ENCODE measurements around the gene ZFPL1. TPM values are rescaled to one million over a fixed set of nuclear protein-coding genes. Genes with fewer than 3 reads are reported as not detected.

Gene ZFPL1
- total RNA-seq, 1 donor = 28.9 TPM

DNA sequence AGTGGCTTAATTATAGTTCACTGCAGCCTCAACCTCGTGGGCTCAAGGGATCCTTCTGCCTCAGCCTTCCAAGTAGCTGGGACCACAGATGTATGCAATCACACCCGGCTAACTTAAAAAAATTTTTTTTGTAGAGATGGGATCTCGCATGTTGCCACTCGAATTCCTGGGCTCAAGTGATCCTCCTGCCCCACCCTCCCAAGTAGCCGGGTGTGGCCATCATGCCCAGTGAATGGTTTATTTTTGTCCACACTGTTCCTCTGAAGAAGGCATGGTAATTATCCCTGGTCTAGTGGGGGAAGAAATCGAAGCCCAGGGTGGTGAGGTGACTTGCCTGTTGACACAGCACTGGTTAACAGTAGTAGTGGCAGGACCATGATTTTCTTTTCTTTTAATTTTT, 41.1 kb upstream of the ZFPL1 start:
- DNase-seq (ENCODE audit: low read depth) = no peak
- H3K4me3 ChIP-seq (ENCODE audit: low read depth, low read length) = no peak overlapping the region
- no peak for TF ChIP-seq CTCF (IDR thresholded peaks at IDR 0.05; ENCODE audit: insufficient read depth, low read depth, low read length)

DNA sequence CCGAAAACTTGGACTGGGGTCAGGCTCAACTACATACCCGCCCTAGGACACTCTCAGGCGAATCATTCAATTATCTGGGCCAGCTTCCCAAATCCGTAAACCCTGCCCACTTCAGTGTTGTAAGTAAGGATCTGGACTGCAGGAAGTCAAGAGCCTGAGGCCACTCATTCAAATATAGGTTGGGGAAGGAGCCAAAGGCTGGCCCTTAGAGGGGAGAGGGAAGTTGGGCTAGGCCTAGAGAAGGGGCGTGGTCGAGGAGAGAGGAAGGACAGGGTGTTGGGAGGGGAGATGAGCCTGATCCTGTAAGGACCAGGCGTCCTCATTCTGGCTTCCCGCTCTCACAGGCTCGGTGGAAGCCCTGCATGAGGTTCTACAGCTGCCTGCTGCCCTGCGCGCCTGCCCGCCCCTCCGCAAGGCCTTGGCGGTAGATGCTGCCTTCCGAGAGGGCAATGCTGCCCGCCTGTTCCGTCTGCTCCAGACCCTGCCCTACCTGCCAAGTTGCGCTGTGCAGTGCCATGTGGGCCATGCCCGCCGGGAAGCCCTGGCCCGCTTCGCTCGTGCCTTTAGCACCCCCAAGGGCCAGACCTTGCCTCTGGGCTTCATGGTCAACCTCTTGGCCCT, 40.0 kb upstream of the ZFPL1 start:
- H3K4me3 ChIP-seq (ENCODE audit: low read depth, low read length) = no peak overlapping the region
- DNase-seq (ENCODE audit: low read depth) = no peak
- no peak for TF ChIP-seq CTCF (IDR thresholded peaks at IDR 0.05; ENCODE audit: insufficient read depth, low read depth, low read length)

GRCh38 chr11:65045061-65045460, 39.0 kb upstream of the ZFPL1 start:
- no peak overlapping the region for H3K4me3 ChIP-seq (ENCODE audit: low read depth, low read length)
- no peak for TF ChIP-seq CTCF (IDR thresholded peaks at IDR 0.05; ENCODE audit: insufficient read depth, low read depth, low read length)
- DNase-seq (ENCODE audit: low read depth) = no peak

DNA sequence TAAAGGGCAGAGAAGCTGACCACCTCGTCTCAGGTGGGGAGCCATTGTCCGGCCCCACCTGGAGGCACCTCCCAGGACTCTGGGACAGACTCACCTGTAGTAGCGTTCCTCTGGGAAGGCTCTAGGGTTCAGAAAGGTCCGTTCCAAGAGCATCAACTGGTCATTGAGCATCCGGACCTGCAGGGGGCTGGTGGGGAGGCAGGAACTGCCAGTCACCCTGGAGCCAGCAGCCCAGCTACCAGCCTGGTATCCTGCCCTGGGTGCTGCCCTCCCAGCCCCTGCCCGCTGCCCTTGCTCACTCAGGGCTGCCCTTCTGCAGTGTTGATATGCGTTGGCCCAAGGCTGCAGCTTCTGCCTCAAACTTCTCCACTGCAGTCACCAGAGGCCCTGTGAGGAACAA, 38.3 kb upstream of the ZFPL1 start:
- DNase-seq (ENCODE audit: low read depth) = no peak
- no peak overlapping the region for H3K4me3 ChIP-seq (ENCODE audit: low read depth, low read length)
- TF ChIP-seq CTCF (IDR thresholded peaks at IDR 0.05; ENCODE audit: insufficient read depth, low read depth, low read length) = no peak

DNA sequence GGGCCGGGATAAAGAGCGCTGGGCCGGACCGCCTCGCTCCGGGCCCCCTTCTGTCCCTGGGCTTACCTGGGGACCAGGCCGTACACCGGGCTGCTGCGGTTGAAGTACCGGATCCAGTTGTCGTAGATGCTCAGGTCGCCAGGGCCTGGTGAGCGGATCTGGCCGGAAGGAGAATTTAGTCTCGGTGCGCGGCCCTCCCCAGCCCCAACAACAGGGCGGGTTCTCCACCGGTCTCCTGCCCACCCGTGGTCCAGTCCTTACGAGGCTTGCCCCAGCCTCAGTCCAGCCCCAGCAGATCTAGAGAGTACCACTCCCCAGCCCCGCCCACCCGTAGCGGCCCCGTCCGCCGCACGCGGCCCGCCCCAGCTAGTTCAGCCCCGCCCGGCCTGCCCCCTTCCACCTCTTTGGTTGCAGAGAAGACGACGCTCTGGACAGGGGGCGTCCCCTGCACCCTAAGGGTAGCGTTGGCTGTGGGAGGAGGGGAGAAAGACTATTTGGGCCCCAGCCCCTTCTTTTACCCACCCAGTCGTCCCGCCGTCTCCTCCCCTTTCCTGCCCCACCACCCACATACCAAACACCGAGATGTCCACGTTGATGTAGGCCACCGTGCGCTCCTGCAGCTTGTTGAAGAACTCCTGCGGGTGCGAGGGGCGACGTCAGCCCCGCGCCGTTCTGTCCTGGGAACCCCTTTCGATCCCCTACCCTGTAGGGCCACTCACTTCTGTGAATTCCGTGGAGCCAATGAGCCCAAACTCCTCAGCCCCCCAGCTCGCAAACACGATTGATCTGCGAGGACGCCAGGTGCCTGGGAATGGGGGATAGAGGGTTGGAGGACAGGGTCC, 36.2 kb upstream of the ZFPL1 start:
- TF ChIP-seq CTCF (IDR thresholded peaks at IDR 0.05; ENCODE audit: insufficient read depth, low read depth, low read length) = no peak
- DNase-seq (ENCODE audit: low read depth) = no peak
- peak overlapping the region; percentile 40 for H3K4me3 ChIP-seq (ENCODE audit: low read depth, low read length)

- TF ChIP-seq CTCF (IDR thresholded peaks at IDR 0.05; ENCODE audit: insufficient read depth, low read depth, low read length) = no peak
- DNase-seq (ENCODE audit: low read depth) = no peak
- no peak overlapping the region for H3K4me3 ChIP-seq (ENCODE audit: low read depth, low read length)
Observed at GRCh38 chr11:65051398-65051858, 32.6 kb upstream of the ZFPL1 start.
